Type B pancreatic cell (in vitro differentiated cells): ENCODE results near the gene TRPC5OS. TPM values are rescaled to one million over a fixed set of nuclear protein-coding genes. Genes with fewer than 3 reads are reported as not detected.
A peak's percentile ranks its signal among the peaks of the same experiment; 100 is the strongest.

Source experiments
- DNase-seq: peaks from one replicate; pipeline ENCODE4 v3.0.0; 2021; ENCODE audit warnings: mixed read lengths; ENCODE audit not compliant: unreplicated experiment; ENCODE audit errors: extremely low spot score
- H3K27ac Mint-ChIP-seq: 2 replicates; pipeline ENCODE4 v1.8.0; 2021; ENCODE audit warnings: mild to moderate bottlenecking, mixed read lengths
- H3K27me3 Mint-ChIP-seq: 2 replicates; pipeline ENCODE4 v1.8.0; 2021; ENCODE audit warnings: mixed read lengths
- H3K36me3 Mint-ChIP-seq: 2 replicates; pipeline ENCODE4 v1.8.0; 2021; ENCODE audit warnings: mixed read lengths
- H3K4me1 Mint-ChIP-seq: one replicate; pipeline ENCODE4 v1.8.0; 2021; ENCODE audit warnings: mixed read lengths; ENCODE audit not compliant: unreplicated experiment
- H3K4me3 Mint-ChIP-seq: 2 replicates; pipeline ENCODE4 v1.8.0; 2021; ENCODE audit warnings: mild to moderate bottlenecking, mixed read lengths
- H3K9me3 Mint-ChIP-seq: 2 replicates; pipeline ENCODE4 v1.8.0; 2021; ENCODE audit warnings: mixed read lengths
- total RNA-seq: library from RNA; stranded (reverse); gene quantifications from 2 replicates; pipeline ENCODE4 v1.2.1, GENCODE V29; 2021; ENCODE audit warnings: low replicate concordance
- TF ChIP-seq, protein P1 (sequence below): fragments of 200-600 bp; sonication (generic); conservative IDR thresholded peaks from 2 replicates; pipeline ENCODE4 v1.5.0; 2021; ENCODE audit warnings: antibody characterized with exemption, mild to moderate bottlenecking

TRPC5OS gene
- total RNA-seq, 1 donor from 2014 or later, result not detected

DNA sequence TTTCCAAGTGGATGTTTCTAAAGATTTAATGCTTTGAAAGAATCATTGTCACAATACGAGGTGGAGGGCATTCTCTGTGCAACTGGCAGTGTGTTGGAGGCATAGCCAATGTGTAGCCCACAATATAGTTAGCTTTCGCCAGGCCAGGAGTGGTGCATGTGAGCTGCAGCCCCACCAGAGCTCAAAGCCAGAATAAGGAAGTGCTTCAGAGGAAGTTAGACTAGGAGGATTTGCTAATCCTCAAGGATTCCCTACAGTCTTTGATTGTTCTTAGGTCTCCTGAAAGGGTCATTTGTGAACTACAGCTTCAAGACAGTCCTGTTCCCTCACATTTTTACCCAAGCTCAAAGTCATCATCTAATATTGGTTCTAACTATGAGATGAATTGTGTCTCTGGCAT, 16.4 kb downstream of the TRPC5OS start:
- Mint-ChIP-seq H3K4me1 (no peaks in the 10 kb centered on the region), H3K27ac (no peak overlapping the region), H3K36me3 (no peaks in the 10 kb centered on the region), H3K27me3 (no peaks in the 10 kb centered on the region), H3K4me3 (no peak overlapping the region), H3K9me3 (no peaks in the 10 kb centered on the region)
- no peak for DNase-seq
- TF ChIP-seq, protein P1, sequence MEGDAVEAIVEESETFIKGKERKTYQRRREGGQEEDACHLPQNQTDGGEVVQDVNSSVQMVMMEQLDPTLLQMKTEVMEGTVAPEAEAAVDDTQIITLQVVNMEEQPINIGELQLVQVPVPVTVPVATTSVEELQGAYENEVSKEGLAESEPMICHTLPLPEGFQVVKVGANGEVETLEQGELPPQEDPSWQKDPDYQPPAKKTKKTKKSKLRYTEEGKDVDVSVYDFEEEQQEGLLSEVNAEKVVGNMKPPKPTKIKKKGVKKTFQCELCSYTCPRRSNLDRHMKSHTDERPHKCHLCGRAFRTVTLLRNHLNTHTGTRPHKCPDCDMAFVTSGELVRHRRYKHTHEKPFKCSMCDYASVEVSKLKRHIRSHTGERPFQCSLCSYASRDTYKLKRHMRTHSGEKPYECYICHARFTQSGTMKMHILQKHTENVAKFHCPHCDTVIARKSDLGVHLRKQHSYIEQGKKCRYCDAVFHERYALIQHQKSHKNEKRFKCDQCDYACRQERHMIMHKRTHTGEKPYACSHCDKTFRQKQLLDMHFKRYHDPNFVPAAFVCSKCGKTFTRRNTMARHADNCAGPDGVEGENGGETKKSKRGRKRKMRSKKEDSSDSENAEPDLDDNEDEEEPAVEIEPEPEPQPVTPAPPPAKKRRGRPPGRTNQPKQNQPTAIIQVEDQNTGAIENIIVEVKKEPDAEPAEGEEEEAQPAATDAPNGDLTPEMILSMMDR, result no peak

GRCh38 chrX:111896148-111896547, 20.2 kb downstream of the TRPC5OS start:
- DNase-seq, result no peak
- H3K27me3 Mint-ChIP-seq, result no peaks in the 10 kb centered on the region
- no peaks in the 10 kb centered on the region for H3K9me3 Mint-ChIP-seq
- no peak overlapping the region for H3K27ac Mint-ChIP-seq
- no peaks in the 10 kb centered on the region for H3K4me1 Mint-ChIP-seq
- no peaks in the 10 kb centered on the region for H3K36me3 Mint-ChIP-seq
- H3K4me3 Mint-ChIP-seq, result no peak overlapping the region
- TF ChIP-seq, protein P1, result no peak

DNA sequence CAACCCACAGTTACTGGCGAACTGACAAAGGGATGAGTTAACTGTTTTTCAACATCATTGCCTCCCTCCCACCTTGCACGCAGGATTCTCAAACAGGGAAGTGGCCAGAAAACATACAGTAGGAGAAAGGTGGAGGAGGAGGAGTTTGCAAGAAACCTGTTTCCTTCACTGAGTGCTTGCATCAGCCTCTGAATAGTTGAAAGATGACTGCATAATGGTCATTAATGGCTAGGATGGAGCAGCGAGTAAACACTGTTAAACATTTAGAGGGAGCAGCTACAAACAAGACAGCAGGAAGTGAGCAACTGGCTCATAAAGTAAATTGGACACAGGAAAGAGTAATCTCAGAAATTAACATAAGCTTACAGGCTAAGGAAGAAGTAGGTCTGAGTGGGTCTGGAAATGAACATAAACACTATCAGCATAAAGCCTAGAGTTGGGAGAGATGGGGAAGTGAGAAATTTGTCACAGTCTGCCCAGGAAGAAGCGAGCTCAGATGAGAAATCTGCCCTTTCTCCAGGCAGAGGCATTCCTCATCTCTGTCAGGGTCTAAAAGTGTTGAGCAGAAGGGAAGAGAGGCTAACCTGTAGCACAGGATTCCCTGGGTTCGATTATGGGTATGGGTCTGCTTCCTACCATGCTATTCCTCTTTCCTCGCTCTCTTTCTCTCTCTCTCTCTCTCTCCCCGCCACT, 38.6 kb downstream of the TRPC5OS start:
- H3K4me1 Mint-ChIP-seq, result no peaks in the 10 kb centered on the region
- DNase-seq, result no peak
- H3K4me3 Mint-ChIP-seq, result no peak overlapping the region
- peak overlapping the region; percentile 84 for H3K27ac Mint-ChIP-seq
- no peaks in the 10 kb centered on the region for H3K36me3 Mint-ChIP-seq
- peaks cover 5% of the 10 kb centered on the region for H3K27me3 Mint-ChIP-seq
- H3K9me3 Mint-ChIP-seq, result no peaks in the 10 kb centered on the region
- TF ChIP-seq, protein P1, result no peak

DNA sequence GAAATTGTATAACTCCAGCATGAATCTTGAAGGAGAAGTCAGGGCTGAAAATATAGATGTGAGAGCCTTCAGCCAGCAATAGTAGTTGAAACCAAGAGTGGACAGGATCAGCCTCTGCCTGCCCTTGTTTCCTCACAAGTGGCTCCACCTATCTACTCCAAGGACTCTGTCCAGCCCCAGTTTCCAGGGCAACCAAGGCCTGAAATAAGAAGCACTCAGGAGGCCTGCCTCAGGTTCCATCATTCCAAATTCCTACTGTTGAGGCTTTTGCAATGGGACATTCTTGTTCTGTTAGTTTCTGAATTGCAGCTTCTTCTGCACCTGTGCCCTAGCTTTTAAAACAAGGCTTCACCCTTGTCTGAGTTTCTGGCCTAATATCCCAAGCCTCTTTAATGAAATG, 41.6 kb downstream of the TRPC5OS start:
- Mint-ChIP-seq H3K4me1 (no peaks in the 10 kb centered on the region), H3K9me3 (no peaks in the 10 kb centered on the region), H3K4me3 (no peak overlapping the region), H3K27ac (no peak overlapping the region), H3K27me3 (peaks cover 5% of the 10 kb centered on the region), H3K36me3 (no peaks in the 10 kb centered on the region)
- TF ChIP-seq, protein P1, result no peak
- DNase-seq, result no peak

GRCh38 chrX:111928456-111928855, 52.5 kb downstream of the TRPC5OS start:
- no peak for DNase-seq
- H3K36me3 Mint-ChIP-seq, result no peaks in the 10 kb centered on the region
- no peaks in the 10 kb centered on the region for H3K4me1 Mint-ChIP-seq
- H3K9me3 Mint-ChIP-seq, result no peaks in the 10 kb centered on the region
- no peak overlapping the region for H3K4me3 Mint-ChIP-seq
- no peak overlapping the region for H3K27ac Mint-ChIP-seq
- H3K27me3 Mint-ChIP-seq, result peaks cover 9% of the 10 kb centered on the region
- TF ChIP-seq, protein P1, result no peak

Other genes with a start within 250 kb of the TRPC5OS start
- gene ALG13, start 195.0 kb upstream of the TRPC5OS start, total RNA-seq, result 67.2 and 71.8 TPM in 2 replicates
- 0.26 and 0.99 TPM in 2 replicates for gene TRPC5, start 206.6 kb downstream of the TRPC5OS start, total RNA-seq
- gene RTL4, start 206.8 kb downstream of the TRPC5OS start, total RNA-seq, result not detected in 2 replicates